ENCODE measurements around the gene LPO.

DNA sequence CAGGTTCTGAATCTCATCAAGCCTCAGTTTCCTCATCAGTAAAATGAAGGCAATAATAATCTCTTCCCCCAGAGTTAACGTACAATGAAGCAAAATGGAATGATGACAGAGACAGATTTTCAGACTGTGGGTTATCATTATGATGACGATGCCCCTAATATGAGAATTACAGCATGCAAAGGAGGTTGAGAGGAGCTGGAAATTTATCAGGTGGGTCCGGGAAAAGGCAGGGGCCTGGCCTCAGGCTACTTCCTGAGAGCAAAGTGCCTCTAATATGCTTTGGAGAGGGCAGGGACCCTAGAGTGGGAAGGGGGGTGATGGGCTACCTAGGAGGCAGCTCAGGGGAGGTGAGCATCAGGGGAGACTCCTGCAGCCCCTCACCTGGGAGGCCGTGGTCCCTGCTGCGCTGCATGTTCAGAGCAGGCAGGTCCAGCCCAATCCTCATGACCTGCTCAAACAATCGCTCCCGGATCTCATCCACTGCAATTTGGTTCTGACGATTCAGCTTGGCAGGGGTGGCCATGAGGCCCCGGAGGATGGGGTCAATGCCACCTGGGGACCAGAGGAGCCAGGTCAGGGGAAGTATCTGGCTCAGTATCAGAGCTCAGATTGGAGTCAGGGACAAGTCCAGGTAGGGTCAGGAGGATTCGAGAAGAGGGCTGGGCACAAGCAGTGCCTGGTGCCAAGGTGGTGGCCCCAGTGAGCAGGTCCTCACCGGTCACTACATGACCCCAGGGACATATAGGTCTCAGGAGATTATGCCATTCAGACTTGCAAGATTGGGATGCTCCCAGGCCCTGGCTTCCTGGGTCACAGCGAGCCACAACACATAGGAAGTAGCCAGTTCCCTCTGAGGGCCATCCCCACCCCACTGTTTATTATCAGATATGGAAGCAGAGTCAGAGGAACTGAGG, 34.2 kb downstream of the LPO start:
- TF ChIP-seq JAZF1 (CRISPR knock-in tag; IDR thresholded peaks at IDR 0.05) = no peak
- TF ChIP-seq, protein P1, sequence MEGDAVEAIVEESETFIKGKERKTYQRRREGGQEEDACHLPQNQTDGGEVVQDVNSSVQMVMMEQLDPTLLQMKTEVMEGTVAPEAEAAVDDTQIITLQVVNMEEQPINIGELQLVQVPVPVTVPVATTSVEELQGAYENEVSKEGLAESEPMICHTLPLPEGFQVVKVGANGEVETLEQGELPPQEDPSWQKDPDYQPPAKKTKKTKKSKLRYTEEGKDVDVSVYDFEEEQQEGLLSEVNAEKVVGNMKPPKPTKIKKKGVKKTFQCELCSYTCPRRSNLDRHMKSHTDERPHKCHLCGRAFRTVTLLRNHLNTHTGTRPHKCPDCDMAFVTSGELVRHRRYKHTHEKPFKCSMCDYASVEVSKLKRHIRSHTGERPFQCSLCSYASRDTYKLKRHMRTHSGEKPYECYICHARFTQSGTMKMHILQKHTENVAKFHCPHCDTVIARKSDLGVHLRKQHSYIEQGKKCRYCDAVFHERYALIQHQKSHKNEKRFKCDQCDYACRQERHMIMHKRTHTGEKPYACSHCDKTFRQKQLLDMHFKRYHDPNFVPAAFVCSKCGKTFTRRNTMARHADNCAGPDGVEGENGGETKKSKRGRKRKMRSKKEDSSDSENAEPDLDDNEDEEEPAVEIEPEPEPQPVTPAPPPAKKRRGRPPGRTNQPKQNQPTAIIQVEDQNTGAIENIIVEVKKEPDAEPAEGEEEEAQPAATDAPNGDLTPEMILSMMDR (IDR thresholded peaks at IDR 0.05) = no peak
- no peak for TF ChIP-seq ZNF232 (CRISPR knock-in tag; IDR thresholded peaks at IDR 0.05)
- TF ChIP-seq, protein P2, sequence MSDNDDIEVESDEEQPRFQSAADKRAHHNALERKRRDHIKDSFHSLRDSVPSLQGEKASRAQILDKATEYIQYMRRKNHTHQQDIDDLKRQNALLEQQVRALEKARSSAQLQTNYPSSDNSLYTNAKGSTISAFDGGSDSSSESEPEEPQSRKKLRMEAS (CRISPR knock-in tag; IDR thresholded peaks at IDR 0.05) = no peak
- TF ChIP-seq ZNF423 (CRISPR knock-in tag; IDR thresholded peaks at IDR 0.05) = no peak
- TF ChIP-seq CBFB (CRISPR knock-in tag; IDR thresholded peaks at IDR 0.05; ENCODE audit: low read depth) = no peak
- TF ChIP-seq FOXK1 (CRISPR knock-in tag; IDR thresholded peaks at IDR 0.05) = no peak
- TF ChIP-seq, protein P3, sequence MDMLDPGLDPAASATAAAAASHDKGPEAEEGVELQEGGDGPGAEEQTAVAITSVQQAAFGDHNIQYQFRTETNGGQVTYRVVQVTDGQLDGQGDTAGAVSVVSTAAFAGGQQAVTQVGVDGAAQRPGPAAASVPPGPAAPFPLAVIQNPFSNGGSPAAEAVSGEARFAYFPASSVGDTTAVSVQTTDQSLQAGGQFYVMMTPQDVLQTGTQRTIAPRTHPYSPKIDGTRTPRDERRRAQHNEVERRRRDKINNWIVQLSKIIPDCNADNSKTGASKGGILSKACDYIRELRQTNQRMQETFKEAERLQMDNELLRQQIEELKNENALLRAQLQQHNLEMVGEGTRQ (CRISPR knock-in tag; IDR thresholded peaks at IDR 0.05) = no peak
- no peak for TF ChIP-seq CREM (CRISPR knock-in tag; IDR thresholded peaks at IDR 0.05)
